IPS-18c (cell line): ENCODE results near the gene XRCC1.
A peak's percentile ranks its signal among the peaks of the same experiment; 100 is the strongest.
"Not testable (repeated sequence)": the region's sequence is repeated elsewhere in the genome, so short reads cannot be mapped to it uniquely, and the experiment has no call there.

ENCODE experiments used
- H3K4me3 ChIP-seq: 2 replicates; pipeline ENCODE4 v1.7.0; 2013; ENCODE audit warnings: low read depth, mild to moderate bottlenecking, low read length, moderate library complexity; ENCODE audit not compliant: insufficient read depth
- H3K9me3 ChIP-seq: one replicate; pipeline ENCODE4 v1.6.1; 2013; ENCODE audit warnings: mild to moderate bottlenecking, low read length, moderate library complexity; ENCODE audit not compliant: control insufficient read depth, insufficient read depth

Gene XRCC1

GRCh38 chr19:43534816-43535761 lies 40.2 kb downstream of the XRCC1 start:
- Histone ChIP-seq H3K4me3 (no peak overlapping the region), H3K9me3 (no peaks in the 10 kb centered on the region)

- peak overlapping the region; percentile 71; the same call in 1 of the 2 replicates for H3K4me3 ChIP-seq
These were observed 41.0 kb downstream of the XRCC1 start for GRCh38 chr19:43534305-43534815.

GRCh38 chr19:43533546-43534304 lies 41.6 kb downstream of the XRCC1 start:
- Histone ChIP-seq H3K9me3 (no peaks in the 10 kb centered on the region), H3K4me3 (peak overlapping the region; percentile 71)

More at GRCh38 chr19:43534305-43534815, 41.0 kb downstream of the XRCC1 start:
- no peaks in the 10 kb centered on the region for H3K9me3 ChIP-seq

- H3K4me3 ChIP-seq: peak within 1 kb of the TSS; percentile 71
- no peaks in the 10 kb centered on the region for H3K9me3 ChIP-seq
These were observed 42.3 kb downstream of the XRCC1 start, which contains the start of gene ZNF575 for GRCh38 chr19:43532962-43533545. Gene ZNF575 (plus strand): TSS chr19:43533188. CDS start chr19:43534423, 1,235 bp downstream.

GRCh38 chr19:43532571-43532961 lies 42.8 kb downstream of the XRCC1 start:
- Histone ChIP-seq H3K9me3 (no peaks in the 10 kb centered on the region), H3K4me3 (peak overlapping the region; percentile 71)

- H3K4me3 ChIP-seq: no peak overlapping the region
- no peaks in the 10 kb centered on the region for H3K9me3 ChIP-seq
These were observed 47.3 kb downstream of the XRCC1 start for GRCh38 chr19:43527860-43528622.

GRCh38 chr19:43526884-43527859 lies 48.2 kb downstream of the XRCC1 start, which contains the start of gene ETHE1:
Gene ETHE1 (minus strand): TSS chr19:43527201. CDS start chr19:43527177, 24 bp downstream.
- Histone ChIP-seq H3K9me3 (no peaks in the 10 kb centered on the region), H3K4me3 (peak within 1 kb of the TSS; percentile 72)

GRCh38 chr19:43525836-43526771 lies 49.2 kb downstream of the XRCC1 start:
- peak overlapping the region; percentile 72 for H3K4me3 ChIP-seq
- H3K9me3 ChIP-seq: no peaks in the 10 kb centered on the region

- Histone ChIP-seq H3K4me3 (peak overlapping the region; percentile 72; the same call in 1 of the 2 replicates), H3K9me3 (no peaks in the 10 kb centered on the region)
These were observed 50.1 kb downstream of the XRCC1 start for GRCh38 chr19:43524922-43525835.

- not testable (repeated sequence) for H3K4me3 ChIP-seq, H3K9me3 ChIP-seq
These were observed 51.6 kb downstream of the XRCC1 start for GRCh38 chr19:43523696-43524095.

- no peaks in the 10 kb centered on the region for H3K9me3 ChIP-seq
These were observed 52.4 kb downstream of the XRCC1 start for GRCh38 chr19:43522929-43523328.

GRCh38 chr19:43519436-43520088 lies 55.8 kb downstream of the XRCC1 start:
- no peaks in the 10 kb centered on the region for H3K9me3 ChIP-seq
- no peak overlapping the region for H3K4me3 ChIP-seq

More at GRCh38 chr19:43522929-43523328, 52.4 kb downstream of the XRCC1 start:
- H3K4me3 ChIP-seq: no peak overlapping the region

- Histone ChIP-seq H3K4me3 (no peak overlapping the region), H3K9me3 (no peaks in the 10 kb centered on the region)
These were observed 57.3 kb downstream of the XRCC1 start for GRCh38 chr19:43518051-43518450.
